GM21367 (cell line): ENCODE results near the gene MROH2A.
"Not testable (repeated sequence)": the region's sequence is repeated elsewhere in the genome, so short reads cannot be mapped to it uniquely, and the experiment has no call there.

Experiments used
- ATAC-seq: cut with Tn5 transposase; IDR thresholded peaks from one replicate; pipeline ENCODE4 v1.9.1; 2021; ENCODE audit not compliant: unreplicated experiment

The MROH2A gene

DNA sequence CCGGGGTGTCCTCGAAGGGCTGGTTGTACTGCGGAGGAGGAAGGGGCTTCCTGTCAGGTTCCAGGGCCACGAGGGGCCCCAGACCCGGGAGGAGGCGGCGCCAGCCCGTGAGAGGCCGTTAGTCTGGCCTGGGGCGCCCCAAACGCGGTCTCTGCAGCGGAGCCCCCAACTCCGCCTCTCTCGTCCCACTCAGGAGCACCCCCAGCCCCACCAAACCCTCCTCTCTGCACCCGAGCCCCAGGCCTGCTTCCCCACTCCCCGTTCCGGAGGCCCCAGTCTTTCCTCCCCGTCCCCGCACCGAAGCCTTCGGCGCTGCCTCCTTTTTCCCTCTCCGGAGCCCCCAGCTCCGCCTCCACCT, 75.7 kb downstream of the MROH2A start:
- no peak for ATAC-seq

GRCh38 chr2:233854241-233854981, 76.3 kb downstream of the MROH2A start, which contains the start of gene HJURP:
TSS of gene HJURP (minus strand) at chr2:233854535. CDS start at chr2:233854500, 35 bp downstream.
- ATAC-seq, result peak; percentile 94

GRCh38 chr2:233855345-233855744, 77.2 kb downstream of the MROH2A start:
- ATAC-seq, result no peak

- no peak for ATAC-seq
These were observed 78.1 kb downstream of the MROH2A start for GRCh38 chr2:233856184-233856583.

GRCh38 chr2:233857511-233858141, 79.5 kb downstream of the MROH2A start:
- ATAC-seq, result no peak

GRCh38 chr2:233858331-233858730, 80.2 kb downstream of the MROH2A start:
- ATAC-seq, result no peak

GRCh38 chr2:233862261-233862768, 84.2 kb downstream of the MROH2A start:
- ATAC-seq, result no peak

DNA sequence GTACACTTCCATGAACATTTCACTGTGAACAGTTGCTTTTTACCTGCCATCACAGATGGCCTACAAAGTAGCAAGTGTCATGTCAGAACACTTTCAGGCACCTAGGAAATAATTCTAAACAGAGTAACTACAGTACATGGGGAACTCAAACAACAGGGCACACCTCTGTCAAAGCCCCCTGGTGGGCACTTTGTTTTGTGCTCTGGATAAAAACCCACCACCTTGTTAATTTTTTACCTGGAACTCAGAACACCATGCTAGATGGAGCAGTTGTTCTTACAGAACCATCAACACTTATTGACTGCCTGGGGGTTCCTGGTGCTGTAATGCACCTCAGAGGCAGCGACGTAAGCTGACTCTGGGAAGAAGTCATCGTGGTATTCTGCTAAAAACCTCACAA, 87.7 kb downstream of the MROH2A start:
- no peak for ATAC-seq

GRCh38 chr2:233866479-233866878, 88.3 kb downstream of the MROH2A start:
- no peak for ATAC-seq

- ATAC-seq, result peak; percentile 73
These were observed 89.9 kb downstream of the MROH2A start, which contains the start of gene MSL3B for GRCh38 chr2:233867993-233868532. TSS of gene MSL3B (minus strand) at chr2:233868386.

GRCh38 chr2:233871432-233871831, 93.3 kb downstream of the MROH2A start:
- ATAC-seq, result no peak

- ATAC-seq, result not testable (repeated sequence)
These were observed 94.0 kb downstream of the MROH2A start for GRCh38 chr2:233872125-233872524.

DNA sequence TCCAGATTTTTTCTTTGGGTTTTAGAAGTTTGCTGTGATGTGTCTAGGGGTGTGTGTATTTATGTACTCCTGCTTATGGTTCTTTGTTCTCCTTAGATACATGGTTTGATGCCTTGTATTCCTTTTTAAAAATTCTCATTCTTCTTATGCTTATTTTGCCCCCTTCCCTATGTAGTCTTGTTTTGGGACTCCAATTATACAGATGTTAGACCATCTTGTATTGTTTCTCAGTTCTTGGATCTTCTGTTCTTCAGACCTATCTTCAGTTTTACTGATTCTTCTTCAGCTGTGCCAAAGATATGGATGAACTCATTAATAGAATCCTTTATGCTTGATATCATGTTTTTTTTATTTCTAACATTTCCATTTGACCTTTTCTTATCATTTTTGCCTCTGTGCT, 104.2 kb downstream of the MROH2A start:
- ATAC-seq, result no peak
